HG03571 (cell line): ENCODE measurements around the gene TXNDC2.
"Not testable (repeated sequence)": the region's sequence is repeated elsewhere in the genome, so short reads cannot be mapped to it uniquely, and the experiment has no call there.

Experiments
- ATAC-seq: cut with Tn5 transposase; IDR thresholded peaks from one replicate; pipeline ENCODE4 v1.9.1; 2021; ENCODE audit not compliant: unreplicated experiment

TXNDC2 gene

GRCh38 chr18:9912285-9912684, 26.5 kb downstream of the TXNDC2 start:
- not testable (repeated sequence) for ATAC-seq

- no peak for ATAC-seq
These were observed 27.4 kb downstream of the TXNDC2 start for GRCh38 chr18:9913151-9913525.

- ATAC-seq, result peak; percentile 85
These were observed 28.0 kb downstream of the TXNDC2 start, which contains the start of gene VAPA for GRCh38 chr18:9913526-9914333. Gene VAPA, plus strand, starts transcription at chr18:9914016. Its CDS starts 241 bp downstream, at chr18:9914257.

- no peak for ATAC-seq
These were observed 28.5 kb downstream of the TXNDC2 start for GRCh38 chr18:9914334-9914583.

GRCh38 chr18:9914584-9915290, 29.0 kb downstream of the TXNDC2 start:
- ATAC-seq, result peak; percentile 26

GRCh38 chr18:9915291-9916076, 29.7 kb downstream of the TXNDC2 start:
- ATAC-seq, result no peak

- no peak for ATAC-seq
These were observed 30.4 kb downstream of the TXNDC2 start for GRCh38 chr18:9916077-9916639.

- no peak for ATAC-seq
These were observed 31.0 kb downstream of the TXNDC2 start for GRCh38 chr18:9916808-9917207.

- no peak for ATAC-seq
These were observed 32.4 kb downstream of the TXNDC2 start for GRCh38 chr18:9918016-9918680.

GRCh38 chr18:9919564-9920232, 33.9 kb downstream of the TXNDC2 start:
- ATAC-seq, result no peak

- no peak for ATAC-seq
These were observed 37.0 kb downstream of the TXNDC2 start for GRCh38 chr18:9922592-9923311.

GRCh38 chr18:9924371-9924943, 38.7 kb downstream of the TXNDC2 start:
- ATAC-seq, result no peak

GRCh38 chr18:9925369-9925768, 39.6 kb downstream of the TXNDC2 start:
- ATAC-seq, result no peak

- ATAC-seq, result no peak
These were observed 40.0 kb downstream of the TXNDC2 start for GRCh38 chr18:9925795-9926194.

GRCh38 chr18:9926223-9926894, 40.6 kb downstream of the TXNDC2 start:
- ATAC-seq, result no peak

GRCh38 chr18:9926977-9927376, 41.2 kb downstream of the TXNDC2 start:
- ATAC-seq, result no peak

GRCh38 chr18:9927392-9928063, 41.8 kb downstream of the TXNDC2 start:
- no peak for ATAC-seq

GRCh38 chr18:9928646-9929259, 43.0 kb downstream of the TXNDC2 start:
- no peak for ATAC-seq
